SJCRH30 (cell line): ENCODE data around the gene PRR22. TPM values are rescaled to one million over a fixed set of nuclear protein-coding genes. Genes with fewer than 3 reads are reported as not detected.
A peak's percentile ranks its signal among the peaks of the same experiment; 100 is the strongest.

Experiments used
- DNase-seq, 2 experiments: peaks; one replicate each; pipeline ENCODE4 v3.0.0-alpha.2; 2015 to 2020
- H3K27ac ChIP-seq: fragments of 250-450 bp; sonication (Bioruptor Pico); 2 replicates; pipeline ENCODE4 v1.5.1; 2020; ENCODE audit warnings: mild to moderate bottlenecking, moderate library complexity
- H3K27me3 ChIP-seq: fragments of 250-450 bp; sonication (Bioruptor Pico); 2 replicates; pipeline ENCODE4 v1.5.1; 2020; ENCODE audit warnings: mild to moderate bottlenecking, moderate library complexity
- H3K36me3 ChIP-seq: fragments of 250-450 bp; sonication (Bioruptor Pico); 2 replicates; pipeline ENCODE4 v1.5.1; 2020; ENCODE audit warnings: mild to moderate bottlenecking, moderate library complexity
- H3K4me1 ChIP-seq: fragments of 250-450 bp; sonication (Bioruptor Pico); 2 replicates; pipeline ENCODE4 v1.5.1; 2020; ENCODE audit warnings: mild to moderate bottlenecking, moderate library complexity
- H3K4me3 ChIP-seq: fragments of 250-450 bp; sonication (Bioruptor Pico); 2 replicates; pipeline ENCODE4 v1.5.1; 2020; ENCODE audit warnings: mild to moderate bottlenecking, moderate library complexity
- H3K9me3 ChIP-seq: fragments of 250-450 bp; sonication (Bioruptor Pico); replicated peaks from 2 replicates; pipeline ENCODE4 v1.5.1; 2020; ENCODE audit warnings: mild to moderate bottlenecking, moderate library complexity
- total RNA-seq: library from RNA; depleted of rRNA; stranded (reverse); fragments of >200 nt; shearing (Covaris generic); gene quantifications from 2 replicates; pipeline ENCODE4 v1.2.3, GENCODE V29; 2014

PRR22 gene
- total RNA-seq, 1 experiment from 2014 or later = 1.7 TPM

DNA sequence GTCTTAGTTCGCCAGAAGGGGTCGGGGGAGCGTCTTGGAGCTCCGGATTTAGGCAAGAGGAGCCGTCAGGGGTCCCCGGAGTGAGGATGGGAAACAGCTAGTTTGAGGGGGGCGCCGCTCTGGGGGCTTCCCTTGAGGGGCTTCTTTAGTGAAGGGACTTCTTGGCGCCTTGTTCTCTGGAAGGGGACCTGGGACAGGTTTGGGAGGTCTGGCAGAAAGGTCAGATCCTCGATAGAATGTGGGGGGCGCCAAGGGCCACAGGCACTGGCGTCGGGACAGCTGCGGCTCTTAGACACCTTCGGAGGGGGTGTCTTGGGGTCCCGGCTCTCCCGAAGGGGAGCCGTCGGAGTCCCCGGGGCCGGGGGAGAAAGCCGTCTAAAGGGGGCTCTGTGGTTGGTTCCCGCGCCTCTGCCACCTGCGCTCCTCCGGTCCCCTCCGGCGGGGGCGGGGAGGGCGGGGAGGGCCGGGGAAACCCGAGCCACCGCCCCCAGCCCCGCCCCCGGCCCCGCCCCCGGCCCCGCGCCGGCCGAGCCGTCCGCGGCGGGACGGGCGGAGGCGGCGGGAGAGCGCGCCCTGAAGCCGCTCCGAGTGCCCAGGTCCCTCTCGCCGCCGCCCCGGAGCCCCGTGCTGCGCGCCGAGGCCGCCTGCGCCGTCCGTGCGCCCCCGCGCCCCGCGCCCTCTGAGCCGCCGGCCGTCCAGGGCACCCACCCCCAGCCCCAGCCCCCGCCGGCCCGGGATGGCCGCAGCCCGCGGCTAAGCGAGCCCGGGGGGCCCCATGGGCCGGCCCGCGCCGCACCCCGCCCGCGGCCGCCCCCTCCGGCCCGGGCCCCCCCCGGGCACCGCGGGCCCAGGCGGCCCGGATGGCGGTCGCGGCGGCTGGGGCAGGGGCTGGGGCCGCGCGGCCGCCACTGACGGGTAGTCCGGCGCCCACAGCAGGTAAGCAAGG is 20.2 kb upstream of the PRR22 start, which contains the start of gene NRTN:
NRTN (plus strand) TSS at position 552 of the 946 bp plus-strand sequence. CDS start 19,099 bp downstream, outside the sequence.
- H3K4me3 ChIP-seq = peak within 1 kb of the TSS; percentile 61
- H3K36me3 ChIP-seq = no peaks in the 10 kb centered on the region
- H3K27ac ChIP-seq = peak within 1 kb of the TSS; percentile 5; the same call in 1 of the 2 replicates
- no peaks in the 10 kb centered on the region for H3K9me3 ChIP-seq
- DNase-seq = peak; percentile 62 to 73
- no peaks in the 10 kb centered on the region for H3K27me3 ChIP-seq
- peaks cover 28% of the 10 kb centered on the region for H3K4me1 ChIP-seq

DNA sequence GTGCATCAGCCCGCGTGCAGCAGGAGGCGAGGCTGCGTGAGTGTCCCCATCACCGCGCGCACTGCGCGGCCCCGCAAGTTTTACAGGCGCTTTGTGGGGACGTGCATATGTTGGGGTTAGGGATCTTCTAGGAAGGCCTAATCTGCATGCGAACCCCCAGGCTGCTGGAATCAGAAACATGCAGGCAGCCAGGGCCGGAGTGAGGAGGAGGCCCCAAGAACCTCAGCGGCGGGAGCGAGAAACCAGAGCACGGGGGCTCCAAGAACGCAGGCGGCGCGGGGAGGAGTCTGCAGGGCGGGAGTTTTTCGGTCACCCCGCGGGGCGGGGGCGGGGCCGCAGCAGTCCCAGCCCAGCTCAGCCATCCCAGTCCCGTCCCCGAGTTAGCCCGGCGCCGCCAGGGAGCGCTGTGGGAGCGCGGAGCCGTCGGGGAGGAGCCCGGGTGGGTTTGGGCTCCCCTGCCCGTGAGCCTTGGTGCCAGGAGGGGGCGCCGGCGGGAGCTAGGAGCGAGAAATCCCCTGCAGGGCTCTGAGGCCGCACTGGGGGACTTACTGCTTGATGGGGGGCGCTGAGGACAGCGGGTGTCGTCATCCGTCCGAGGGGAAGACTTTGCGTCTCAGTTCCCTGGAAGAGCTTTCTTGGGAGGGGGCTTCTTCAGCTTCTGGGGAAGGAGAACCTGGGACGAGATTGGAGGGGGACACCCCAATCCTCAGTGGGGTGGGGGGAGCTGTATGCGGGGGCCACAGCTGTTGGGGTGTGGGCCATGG is 19.4 kb upstream of the PRR22 start:
- peak overlapping the region; percentile 48 for H3K4me3 ChIP-seq
- H3K36me3 ChIP-seq = no peaks in the 10 kb centered on the region
- H3K4me1 ChIP-seq = peaks cover 36% of the 10 kb centered on the region
- peak; percentile 95 to 97 for DNase-seq
- H3K9me3 ChIP-seq = no peaks in the 10 kb centered on the region
- H3K27me3 ChIP-seq = no peaks in the 10 kb centered on the region
- peak overlapping the region; percentile 4; the same call in 1 of the 2 replicates for H3K27ac ChIP-seq

DNA sequence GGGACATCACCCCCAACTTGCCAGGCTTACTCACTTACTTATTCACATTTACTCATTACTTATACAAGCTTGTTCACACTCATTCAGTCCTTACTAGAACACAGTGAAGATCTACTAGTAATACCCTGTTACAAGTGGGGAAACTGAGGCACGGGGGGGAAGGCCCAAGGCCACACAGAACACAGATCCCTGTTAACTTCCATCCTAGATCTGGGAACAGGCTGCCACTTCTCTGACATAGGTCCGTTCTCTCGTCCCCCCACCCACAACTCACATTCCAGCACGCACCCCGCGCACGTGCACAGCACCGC is 18.9 kb upstream of the PRR22 start:
- H3K4me3 ChIP-seq = peak overlapping the region; percentile 21; the same call in 1 of the 2 replicates
- H3K4me1 ChIP-seq = peaks cover 40% of the 10 kb centered on the region
- no peak overlapping the region for H3K27ac ChIP-seq
- H3K27me3 ChIP-seq = no peaks in the 10 kb centered on the region
- no peaks in the 10 kb centered on the region for H3K9me3 ChIP-seq
- DNase-seq = no peak
- no peaks in the 10 kb centered on the region for H3K36me3 ChIP-seq

DNA sequence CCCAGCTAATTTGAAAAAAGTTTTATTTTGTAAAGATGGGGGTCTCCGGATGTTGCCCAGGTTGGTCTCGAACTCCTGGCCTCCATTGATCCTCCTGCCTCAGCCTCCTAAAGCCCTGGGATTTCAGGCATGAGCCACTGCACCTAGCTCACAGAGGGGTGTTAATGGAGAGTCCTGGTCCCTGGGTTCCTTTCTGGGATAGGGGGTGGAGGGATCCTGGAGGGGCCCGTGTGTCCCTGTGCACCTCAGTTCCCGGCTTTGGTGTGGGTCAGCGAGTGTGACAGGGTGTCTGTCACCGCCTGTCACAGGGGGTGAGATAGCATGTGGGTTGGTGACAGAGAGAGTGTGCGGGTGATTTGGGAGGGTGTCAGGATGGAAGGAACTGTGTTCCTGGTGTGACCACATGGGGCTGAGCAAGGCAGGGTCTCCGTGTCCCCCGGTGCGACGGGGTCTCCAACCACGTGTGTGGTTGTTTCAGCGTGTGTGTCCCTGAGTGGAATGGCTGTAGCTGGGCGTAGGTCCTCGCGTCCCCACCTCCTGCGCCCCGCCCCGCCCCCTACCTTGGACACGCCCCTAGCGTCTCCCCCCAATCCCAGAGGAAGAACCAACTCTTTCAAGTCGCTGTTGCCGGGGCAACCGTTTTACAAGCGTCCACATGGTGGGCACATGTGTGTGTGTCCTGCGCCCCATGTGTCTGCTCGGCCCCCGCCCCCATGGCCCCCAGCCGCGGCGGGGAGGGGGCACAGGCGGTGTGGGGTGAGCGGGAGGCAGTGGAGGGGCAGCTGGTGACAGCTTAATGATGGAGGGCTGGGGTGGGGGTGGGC is 17.5 kb upstream of the PRR22 start:
- H3K27me3 ChIP-seq = no peaks in the 10 kb centered on the region
- H3K27ac ChIP-seq = no peak overlapping the region
- no peaks in the 10 kb centered on the region for H3K36me3 ChIP-seq
- H3K4me1 ChIP-seq = peaks cover 40% of the 10 kb centered on the region
- no peak overlapping the region for H3K4me3 ChIP-seq
- H3K9me3 ChIP-seq = no peaks in the 10 kb centered on the region
- peak; percentile 83 to 86 for DNase-seq

DNA sequence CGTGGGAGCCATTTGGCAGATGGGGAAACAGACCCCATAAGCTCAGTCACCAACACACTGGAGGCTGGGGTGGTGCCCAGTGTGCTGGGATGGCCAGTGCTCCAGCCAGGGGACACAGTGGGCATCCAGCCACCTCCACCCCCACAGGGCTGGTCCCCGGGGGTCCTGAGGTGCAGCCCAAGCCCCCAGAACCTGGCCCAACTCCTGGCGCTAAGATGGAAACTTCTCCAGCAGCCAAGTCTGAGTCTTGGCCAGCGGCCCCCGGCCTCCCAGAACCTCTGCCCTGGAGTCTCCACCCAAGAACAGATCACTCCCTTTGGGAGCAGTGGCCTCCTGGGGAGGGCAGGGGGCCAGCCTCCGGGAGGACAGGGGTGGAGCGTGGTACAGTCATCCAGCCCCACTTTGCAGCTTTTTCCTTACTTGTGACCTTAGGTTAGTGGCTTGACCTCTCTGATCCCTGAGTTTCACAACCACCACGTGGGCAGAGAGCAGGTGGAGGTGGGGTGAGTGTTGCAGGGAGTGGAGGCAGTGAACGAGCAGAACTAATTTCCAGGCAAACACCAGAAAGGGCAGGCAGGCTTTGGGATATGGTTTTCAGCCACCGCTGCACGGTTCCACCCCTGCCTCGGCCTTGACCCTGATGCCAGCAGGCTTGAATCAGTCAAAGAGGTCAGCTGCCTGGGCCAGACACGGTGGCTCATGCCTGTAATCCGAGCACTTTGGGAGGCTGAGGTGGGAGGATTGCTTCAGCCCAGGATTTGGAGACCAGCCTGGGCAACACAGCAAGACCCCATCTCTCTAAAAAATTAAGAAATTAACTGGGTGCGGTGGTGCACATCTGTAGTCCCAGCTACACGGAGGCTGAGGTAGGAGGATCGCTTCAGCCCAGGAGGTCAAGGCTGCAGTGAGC is 16.1 kb upstream of the PRR22 start:
- no peak overlapping the region for H3K4me3 ChIP-seq
- peaks cover 35% of the 10 kb centered on the region for H3K4me1 ChIP-seq
- no peaks in the 10 kb centered on the region for H3K36me3 ChIP-seq
- no peak overlapping the region for H3K27ac ChIP-seq
- DNase-seq = peak in 1 of 2 experiments; percentile 42
- H3K27me3 ChIP-seq = no peaks in the 10 kb centered on the region
- H3K9me3 ChIP-seq = no peaks in the 10 kb centered on the region

DNA sequence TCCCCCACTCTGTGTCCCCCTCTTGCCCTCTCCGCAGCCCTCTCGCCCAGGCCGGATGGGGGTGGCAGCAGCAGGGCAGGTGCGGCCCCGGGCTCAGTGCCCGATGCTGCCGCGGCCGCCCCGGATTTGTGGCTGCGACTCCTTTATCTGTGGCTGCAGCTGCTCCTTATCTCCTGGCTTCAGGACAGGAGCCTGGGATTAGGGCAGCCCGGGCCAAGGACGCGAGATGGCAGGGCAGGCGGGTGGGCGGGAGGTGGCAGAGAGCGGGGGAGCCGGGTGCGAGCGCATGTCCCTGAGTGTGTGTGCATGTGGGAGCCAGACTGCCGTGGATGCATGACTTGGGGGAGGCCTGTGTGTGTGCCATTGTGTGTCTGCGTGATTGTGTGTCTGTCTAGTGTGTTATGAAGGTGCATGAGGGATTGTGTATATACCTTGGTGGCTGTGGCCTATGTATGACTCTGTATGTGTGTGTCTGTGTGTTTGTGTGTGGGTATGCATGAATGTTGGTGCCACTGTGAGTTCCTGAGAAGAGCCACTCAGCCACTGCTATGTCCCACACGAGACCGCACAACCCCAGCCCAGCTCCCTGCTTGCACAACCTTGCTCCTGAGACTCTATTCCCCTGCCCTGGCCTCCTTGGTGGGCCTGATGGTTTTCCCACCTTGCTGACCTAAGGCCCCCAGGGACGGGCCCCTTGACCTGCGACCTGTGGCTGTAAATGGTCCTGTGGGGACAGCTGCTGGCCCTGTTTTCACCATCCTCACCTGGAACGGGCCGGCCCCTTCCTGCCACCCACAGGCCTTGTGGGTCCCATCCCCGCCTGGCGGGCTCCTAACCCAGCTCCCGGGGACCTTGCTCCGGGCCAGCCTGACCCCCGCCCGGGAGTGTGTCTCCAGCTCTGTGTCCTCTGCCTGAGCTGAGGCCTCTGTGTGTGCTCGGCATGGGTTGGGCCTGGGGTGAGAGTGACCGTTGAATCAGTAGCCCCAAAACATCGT is 15.0 kb upstream of the PRR22 start:
- H3K27ac ChIP-seq = no peak overlapping the region
- no peaks in the 10 kb centered on the region for H3K27me3 ChIP-seq
- no peak overlapping the region for H3K4me3 ChIP-seq
- H3K9me3 ChIP-seq = no peaks in the 10 kb centered on the region
- H3K36me3 ChIP-seq = no peaks in the 10 kb centered on the region
- peaks cover 34% of the 10 kb centered on the region for H3K4me1 ChIP-seq
- DNase-seq = peak; percentile 73 to 78

DNA sequence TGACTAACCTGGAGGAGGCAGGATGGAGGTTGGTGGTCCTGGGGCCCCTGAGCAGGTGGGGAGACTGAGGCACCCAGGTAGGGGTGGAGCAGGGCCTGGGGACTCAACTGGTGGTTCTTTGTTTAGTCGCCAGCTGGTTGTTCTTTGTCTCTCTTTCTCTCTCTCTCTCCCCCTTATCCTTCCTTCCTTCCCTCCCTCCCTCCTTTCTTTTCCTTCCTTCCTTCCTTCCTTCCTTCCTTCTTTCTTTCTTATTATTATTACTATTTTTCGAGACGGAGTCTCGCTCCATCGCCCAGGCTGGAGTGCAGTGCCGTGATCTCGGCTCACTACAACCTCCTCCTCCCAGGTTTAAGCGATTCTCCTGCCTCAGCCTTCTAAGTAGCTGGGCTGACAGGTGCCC is 13.7 kb upstream of the PRR22 start:
- no peaks in the 10 kb centered on the region for H3K9me3 ChIP-seq
- H3K27ac ChIP-seq = no peak overlapping the region
- H3K4me3 ChIP-seq = no peak overlapping the region
- no peaks in the 10 kb centered on the region for H3K36me3 ChIP-seq
- peaks cover 26% of the 10 kb centered on the region for H3K4me1 ChIP-seq
- DNase-seq = no peak
- no peaks in the 10 kb centered on the region for H3K27me3 ChIP-seq

DNA sequence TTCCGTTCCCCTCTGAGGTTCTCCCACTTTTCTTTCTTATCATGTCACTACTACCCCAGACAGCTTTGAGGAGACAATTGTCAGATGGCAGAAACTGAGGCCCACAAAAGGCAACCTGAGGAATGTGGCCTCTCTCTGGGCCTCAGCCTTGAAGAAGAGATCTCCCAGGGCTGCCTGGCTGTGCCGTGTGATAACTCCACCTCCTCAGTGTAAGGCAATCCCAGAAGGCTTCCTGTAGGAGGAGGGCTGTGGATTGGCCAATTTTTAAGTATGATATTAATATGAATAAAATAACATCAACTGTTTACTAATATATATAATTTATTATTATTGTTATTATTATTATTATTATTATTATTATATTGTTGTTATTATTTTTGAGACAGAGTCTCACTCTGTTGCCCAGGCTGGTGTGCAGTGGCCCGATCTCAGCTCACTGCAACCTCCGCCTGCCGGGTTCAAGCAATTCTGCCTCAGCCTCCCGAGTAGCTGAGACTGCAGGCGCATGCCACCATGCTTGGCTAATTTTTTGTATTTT is 10.9 kb upstream of the PRR22 start:
- no peak overlapping the region for H3K27ac ChIP-seq
- H3K4me3 ChIP-seq = no peak overlapping the region
- DNase-seq = no peak
- no peaks in the 10 kb centered on the region for H3K36me3 ChIP-seq
- H3K4me1 ChIP-seq = peaks cover 19% of the 10 kb centered on the region
- no peaks in the 10 kb centered on the region for H3K27me3 ChIP-seq
- no peaks in the 10 kb centered on the region for H3K9me3 ChIP-seq

DNA sequence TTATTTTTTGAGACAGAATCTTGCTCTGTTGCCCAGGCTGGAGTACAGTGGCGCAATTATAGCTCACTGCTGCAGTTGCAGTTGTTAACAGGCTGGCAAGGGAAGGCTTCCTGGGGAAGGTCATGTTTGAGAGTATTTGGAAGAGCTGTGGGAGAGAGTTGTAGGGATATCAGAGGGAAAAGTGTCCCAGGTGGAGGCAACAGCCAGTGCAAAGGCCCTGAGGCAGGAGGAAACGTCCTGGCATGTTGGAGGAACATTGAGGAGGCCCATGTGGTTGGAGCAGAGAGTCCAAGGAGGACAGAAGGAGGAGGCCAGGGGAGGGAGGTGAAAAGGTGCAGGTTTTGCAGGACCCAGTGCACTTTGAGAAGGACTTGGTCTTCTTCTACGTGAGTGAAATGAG is 8.6 kb upstream of the PRR22 start:
- Histone ChIP-seq H3K4me3 (no peak overlapping the region), H3K36me3 (peaks cover 9% of the 10 kb centered on the region), H3K4me1 (no peaks in the 10 kb centered on the region), H3K27me3 (no peaks in the 10 kb centered on the region), H3K27ac (no peak overlapping the region), H3K9me3 (no peaks in the 10 kb centered on the region)
- no peak for DNase-seq

DNA sequence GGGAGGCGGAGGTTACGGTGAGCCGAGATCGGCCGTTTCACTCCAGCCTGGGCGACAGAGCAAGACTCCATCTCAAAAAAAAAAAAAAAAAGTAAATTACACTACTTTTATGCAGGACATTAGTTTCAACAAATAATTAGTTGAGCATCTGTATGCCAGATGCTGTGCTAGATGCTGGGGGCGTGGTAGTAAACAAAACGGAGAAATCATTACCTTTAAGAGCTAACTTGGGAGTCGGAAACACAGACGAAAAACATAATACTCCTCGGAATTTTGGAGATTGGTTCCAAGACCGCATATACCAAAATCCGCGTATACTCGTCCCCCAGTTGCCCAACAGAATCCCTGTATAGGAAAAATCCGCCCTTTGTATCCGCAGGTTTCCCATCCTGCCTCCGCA is 7.7 kb upstream of the PRR22 start:
- no peak for DNase-seq
- Histone ChIP-seq H3K4me1 (no peaks in the 10 kb centered on the region), H3K4me3 (no peak overlapping the region), H3K27me3 (no peaks in the 10 kb centered on the region), H3K9me3 (no peaks in the 10 kb centered on the region), H3K36me3 (peaks cover 18% of the 10 kb centered on the region), H3K27ac (no peak overlapping the region)

DNA sequence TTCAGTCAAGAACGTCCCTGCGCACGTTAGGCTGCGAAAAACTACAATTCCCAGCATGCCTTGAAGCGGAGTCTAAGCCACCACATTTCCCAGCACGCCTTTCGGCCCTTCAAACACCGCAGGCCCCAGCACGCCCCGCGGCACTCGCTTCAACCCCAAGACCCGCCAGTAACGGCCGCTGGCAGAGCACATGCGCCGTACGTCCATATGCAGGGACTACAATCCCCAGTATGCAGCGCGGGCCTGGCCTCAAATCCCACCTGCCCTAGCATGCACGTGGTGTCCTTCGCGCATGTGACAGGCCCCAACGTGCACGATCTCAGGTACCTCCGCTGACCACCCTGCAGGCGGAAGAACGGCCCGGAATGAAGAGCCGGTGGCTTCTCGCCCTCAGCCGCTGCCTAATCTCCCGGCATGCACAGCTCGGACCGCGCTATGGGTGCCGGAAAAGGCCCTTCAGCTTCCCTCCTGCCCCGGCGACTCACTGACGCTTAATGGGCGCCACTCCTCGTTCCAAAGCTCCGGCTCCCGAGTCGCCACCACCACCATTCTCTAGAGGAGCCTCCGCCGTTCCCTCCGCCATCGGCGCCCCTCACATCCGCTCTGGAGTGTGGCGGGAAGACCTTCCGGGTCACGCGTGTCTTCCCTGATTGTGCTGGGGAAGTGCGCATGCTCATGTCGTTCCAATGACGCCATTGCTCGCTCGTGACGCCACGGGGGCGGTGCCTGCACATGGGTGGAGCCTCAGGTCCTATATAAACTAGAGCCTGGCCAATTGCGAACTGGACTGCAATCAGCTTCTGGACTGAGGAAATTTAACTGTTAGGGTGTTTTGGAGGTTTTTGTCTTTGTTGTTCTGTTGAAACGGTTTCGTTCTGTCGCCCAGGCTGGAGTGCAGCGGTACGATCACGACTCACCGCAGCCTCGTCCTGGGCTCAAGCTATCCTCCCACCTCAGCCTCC is 6.3 kb upstream of the PRR22 start, which contains the start of gene DUS3L:
DUS3L (minus strand) TSS at position 605 of the 962 bp plus-strand sequence; CDS start at position 583, 22 bp downstream.
- no peaks in the 10 kb centered on the region for H3K27me3 ChIP-seq
- H3K36me3 ChIP-seq = peaks cover 29% of the 10 kb centered on the region
- no peaks in the 10 kb centered on the region for H3K9me3 ChIP-seq
- H3K27ac ChIP-seq = peak within 1 kb of the TSS; percentile 94
- peak; percentile 97 for DNase-seq
- H3K4me3 ChIP-seq = peak within 1 kb of the TSS; percentile 81
- H3K4me1 ChIP-seq = no peaks in the 10 kb centered on the region
